ENCODE data around the gene U2AF1L4.

U2AF1L4 gene

GRCh38 chr19:35713904-35714495 is 31.2 kb downstream of the U2AF1L4 start (continued):
- no peak for TF ChIP-seq ZNF518A (tag by site-specific recombination; conservative IDR thresholded peaks at IDR 0.05; ENCODE audit: low read depth)
- TF ChIP-seq ZNF274 (IDR thresholded peaks at IDR 0.05; ENCODE audit: low read length) = no peak
- TF ChIP-seq ZNF274 (tag by site-specific recombination; IDR thresholded peaks at IDR 0.05; ENCODE audit: borderline replicate concordance) = no peak
- TF ChIP-seq ZBTB49 (tag by site-specific recombination; IDR thresholded peaks at IDR 0.05; ENCODE audit: low read depth) = no peak
- TF ChIP-seq ZNF133 (tag by site-specific recombination; IDR thresholded peaks at IDR 0.05) = no peak
- TF ChIP-seq REST (tag by site-specific recombination; IDR thresholded peaks at IDR 0.05) = no peak
- TF ChIP-seq PRDM6 (tag by site-specific recombination; IDR thresholded peaks at IDR 0.05) = no peak
- no peak for TF ChIP-seq ZNF280D (tag by site-specific recombination; IDR thresholded peaks at IDR 0.05)
- TF ChIP-seq ZNF211 (tag by site-specific recombination; IDR thresholded peaks at IDR 0.05; ENCODE audit: low read depth) = no peak
- TF ChIP-seq ZNF132 (tag by site-specific recombination; IDR thresholded peaks at IDR 0.05; ENCODE audit: borderline replicate concordance) = no peak

Measured in HEK293 (cell line).